Caco-2 (cell line): ENCODE results near the gene PLPP3. TPM values are rescaled to one million over a fixed set of nuclear protein-coding genes. Genes with fewer than 3 reads are reported as not detected.
A peak's percentile ranks its signal among the peaks of the same experiment; 100 is the strongest.

Experiments
- BruUV-seq: library from RNA; stranded (reverse); fragments of 400-500 nt; replicated peaks from 2 replicates; lab custom pipeline; 2021; lab: Mats Ljungman, UMichigan
- CTCF ChIA-PET: fragments of 300-600 bp; sonication (Branson Sonifier 250); formaldehyde crosslinking; loops from one replicate; lab custom pipeline; 2022; ENCODE audit warnings: antibody characterized with exemption; lab: Charles Lee
- POLR2A ChIA-PET: fragments of 300-600 bp; sonication (Branson Sonifier 250); formaldehyde crosslinking; loops from one replicate; lab custom pipeline; 2022; ENCODE audit warnings: antibody characterized with exemption; lab: Charles Lee
- DNase-seq, 2 experiments: peaks; one replicate each; pipeline versions ENCODE4 v3.0.0 to v3.0.0-alpha.2; 2020 to 2022
- H3K27me3 ChIP-seq: replicated peaks from 2 replicates; pipeline ENCODE4 v1.6.0; 2011; ENCODE audit warnings: low read length; ENCODE audit not compliant: control insufficient read depth, insufficient read depth
- H3K36me3 ChIP-seq: 2 replicates; pipeline ENCODE4 v1.5.1; 2011; ENCODE audit warnings: low read length; ENCODE audit not compliant: control insufficient read depth, insufficient read depth
- H3K4me1 ChIP-seq: fragments of 250-450 bp; sonication (Bioruptor Pico); 2 replicates; pipeline ENCODE4 v1.5.1; 2020; ENCODE audit warnings: mild to moderate bottlenecking
- H3K4me3 ChIP-seq: 2 replicates; pipeline ENCODE4 v1.5.1; 2011; ENCODE audit warnings: low read depth, mild to moderate bottlenecking, control low read depth, low read length
- H3K9me3 ChIP-seq: fragments of 250-450 bp; sonication (Bioruptor Pico); 2 replicates; pipeline ENCODE4 v1.5.1; 2020; ENCODE audit warnings: mild to moderate bottlenecking, moderate library complexity
- H3K27ac Mint-ChIP-seq: one replicate; pipeline ENCODE4 v1.8.0; 2022; ENCODE audit warnings: mixed read lengths; ENCODE audit not compliant: unreplicated experiment
- H3K27me3 Mint-ChIP-seq: one replicate; pipeline ENCODE4 v1.8.0; 2022; ENCODE audit warnings: mixed read lengths; ENCODE audit not compliant: insufficient read depth, unreplicated experiment
- H3K36me3 Mint-ChIP-seq: one replicate; pipeline ENCODE4 v1.8.0; 2022; ENCODE audit warnings: mild to moderate bottlenecking, mixed read lengths; ENCODE audit not compliant: insufficient read depth, unreplicated experiment
- H3K4me1 Mint-ChIP-seq: one replicate; pipeline ENCODE4 v1.8.0; 2022; ENCODE audit warnings: low read depth, mixed read lengths; ENCODE audit not compliant: unreplicated experiment
- H3K4me3 Mint-ChIP-seq: one replicate; pipeline ENCODE4 v1.8.0; 2022; ENCODE audit warnings: mild to moderate bottlenecking, moderate library complexity, mixed read lengths; ENCODE audit not compliant: unreplicated experiment
- H3K9me3 Mint-ChIP-seq: one replicate; pipeline ENCODE4 v1.8.0; 2022; ENCODE audit warnings: mixed read lengths; ENCODE audit not compliant: unreplicated experiment
- intact Hi-C: fragments of 100-400 bp; cut with micrococcal nuclease; formaldehyde crosslinking; loops from one replicate; pipeline ENCODE4 v1.10.0; 2022; ENCODE audit not compliant: unreplicated experiment
- total RNA-seq: library from RNA; stranded (reverse); gene quantifications from 2 replicates; pipeline ENCODE4 v1.2.3, GENCODE V29; 2022
- TF ChIP-seq, protein P1 (sequence below), 2 experiments: fragments of 200-600 bp in 1 of 2; IDR thresholded peaks; 1 replicate in 1 of 2; 2 replicates in 1 of 2; pipeline versions ENCODE4 v1.5.1 to v1.8.0; 2011 to 2022; ENCODE audit warnings: antibody characterized with exemption in 1 of 2, control low read depth in 1 of 2, inconsistent platforms in 1 of 2, low read depth in 1 of 2, low read length in 1 of 2, mild to moderate bottlenecking in 1 of 2, moderate library complexity in 1 of 2; ENCODE audit not compliant: insufficient read depth in 1 of 2, severe bottlenecking in 1 of 2, unreplicated experiment in 1 of 2

Gene PLPP3
- total RNA-seq, 1 experiment from 2014 or later: 41.0 TPM

GRCh38 chr1:56501888-56502287 lies 77.5 kb downstream of the PLPP3 start:
- Mint-ChIP-seq H3K27ac (peak overlapping the region; percentile 40), H3K4me1 (peaks cover 53% of the 10 kb centered on the region), H3K27me3 (no peaks in the 10 kb centered on the region), H3K4me3 (no peak overlapping the region), H3K36me3 (peaks cover 89% of the 10 kb centered on the region), H3K9me3 (no peaks in the 10 kb centered on the region)
- TF ChIP-seq, protein P1, sequence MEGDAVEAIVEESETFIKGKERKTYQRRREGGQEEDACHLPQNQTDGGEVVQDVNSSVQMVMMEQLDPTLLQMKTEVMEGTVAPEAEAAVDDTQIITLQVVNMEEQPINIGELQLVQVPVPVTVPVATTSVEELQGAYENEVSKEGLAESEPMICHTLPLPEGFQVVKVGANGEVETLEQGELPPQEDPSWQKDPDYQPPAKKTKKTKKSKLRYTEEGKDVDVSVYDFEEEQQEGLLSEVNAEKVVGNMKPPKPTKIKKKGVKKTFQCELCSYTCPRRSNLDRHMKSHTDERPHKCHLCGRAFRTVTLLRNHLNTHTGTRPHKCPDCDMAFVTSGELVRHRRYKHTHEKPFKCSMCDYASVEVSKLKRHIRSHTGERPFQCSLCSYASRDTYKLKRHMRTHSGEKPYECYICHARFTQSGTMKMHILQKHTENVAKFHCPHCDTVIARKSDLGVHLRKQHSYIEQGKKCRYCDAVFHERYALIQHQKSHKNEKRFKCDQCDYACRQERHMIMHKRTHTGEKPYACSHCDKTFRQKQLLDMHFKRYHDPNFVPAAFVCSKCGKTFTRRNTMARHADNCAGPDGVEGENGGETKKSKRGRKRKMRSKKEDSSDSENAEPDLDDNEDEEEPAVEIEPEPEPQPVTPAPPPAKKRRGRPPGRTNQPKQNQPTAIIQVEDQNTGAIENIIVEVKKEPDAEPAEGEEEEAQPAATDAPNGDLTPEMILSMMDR (IDR thresholded peaks at IDR 0.05; ENCODE audit: insufficient read depth in 1 of 2, low read depth in 1 of 2, low read length in 1 of 2, severe bottlenecking in 1 of 2, unreplicated experiment in 1 of 2): no peak
- BruUV-seq: no TSS peak
- H3K27me3 ChIP-seq: no peaks in the 10 kb centered on the region
- ChIA-PET POLR2A (no interaction called here), CTCF (no interaction called here)
- no peaks in the 10 kb centered on the region; the same call in none of the 2 replicates for H3K36me3 ChIP-seq
- intact Hi-C loops: no loop called here
- H3K9me3 ChIP-seq: no peaks in the 10 kb centered on the region
- no peak for DNase-seq
- peaks cover 8% of the 10 kb centered on the region for H3K4me1 ChIP-seq
- H3K4me3 ChIP-seq: no peak overlapping the region

GRCh38 chr1:56501426-56501825 lies 77.9 kb downstream of the PLPP3 start:
- Histone ChIP-seq H3K36me3 (no peaks in the 10 kb centered on the region; the same call in none of the 2 replicates), H3K4me1 (peaks cover 11% of the 10 kb centered on the region), H3K9me3 (no peaks in the 10 kb centered on the region), H3K4me3 (no peak overlapping the region), H3K27me3 (no peaks in the 10 kb centered on the region)
- TF ChIP-seq, protein P1 (IDR thresholded peaks at IDR 0.05; ENCODE audit: insufficient read depth in 1 of 2, low read depth in 1 of 2, low read length in 1 of 2, severe bottlenecking in 1 of 2, unreplicated experiment in 1 of 2): no peak
- no peak for DNase-seq
- Mint-ChIP-seq H3K27me3 (no peaks in the 10 kb centered on the region), H3K9me3 (no peaks in the 10 kb centered on the region), H3K27ac (peak overlapping the region; percentile 40), H3K4me1 (peaks cover 53% of the 10 kb centered on the region), H3K36me3 (peaks cover 89% of the 10 kb centered on the region), H3K4me3 (peak overlapping the region; percentile 12)
- ChIA-PET CTCF (no interaction called here), POLR2A (no interaction called here)
- BruUV-seq: no TSS peak
- intact Hi-C loops: no loop called here

DNA sequence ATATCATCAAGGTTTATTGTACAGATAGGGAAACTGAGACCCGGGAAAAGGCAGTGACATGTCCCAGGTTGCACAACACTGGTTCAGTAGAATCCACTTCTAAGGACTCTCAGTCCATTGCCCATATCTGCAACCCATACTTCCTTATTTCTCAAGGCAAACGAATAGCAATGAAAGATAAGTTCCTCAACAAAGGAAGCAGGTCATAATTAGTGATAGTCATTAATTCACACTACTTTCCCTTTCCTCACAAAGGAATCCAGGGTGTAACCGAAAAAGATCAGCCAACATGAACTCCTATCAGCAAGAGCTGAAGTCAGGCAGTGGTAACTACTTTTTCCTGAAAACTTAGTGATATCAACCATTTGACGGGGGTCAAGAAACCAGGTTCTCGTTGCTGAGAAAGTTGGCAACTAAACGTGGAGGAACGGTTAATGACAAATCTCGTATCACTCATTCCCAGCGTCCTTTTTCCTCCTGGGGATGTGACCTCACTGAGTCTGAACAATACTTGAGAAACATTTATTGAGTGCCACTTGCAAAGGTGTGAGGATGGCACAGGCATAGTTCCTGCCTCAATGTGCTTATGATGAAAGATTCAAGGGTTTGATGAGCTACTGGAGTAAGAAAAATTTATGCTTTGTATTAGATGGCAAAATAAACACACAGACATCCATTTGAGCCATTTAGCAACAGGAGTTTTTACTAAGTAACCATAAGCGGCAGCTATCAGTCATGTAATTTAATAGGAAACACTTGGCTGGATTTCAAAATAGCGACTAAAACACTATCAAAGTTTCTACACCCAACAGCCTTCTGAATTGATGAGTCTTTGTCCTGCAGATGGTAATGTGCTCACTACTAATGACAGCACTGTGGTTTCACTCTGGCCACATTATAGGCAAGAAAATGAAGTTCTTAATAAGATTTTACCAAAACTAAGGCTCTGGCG lies 82.3 kb downstream of the PLPP3 start:
- DNase-seq: no peak
- TF ChIP-seq, protein P1 (IDR thresholded peaks at IDR 0.05; ENCODE audit: insufficient read depth in 1 of 2, low read depth in 1 of 2, low read length in 1 of 2, severe bottlenecking in 1 of 2, unreplicated experiment in 1 of 2): no peak
- H3K4me1 ChIP-seq: peaks cover 35% of the 10 kb centered on the region
- ChIA-PET CTCF (no interaction called here), POLR2A (no interaction called here)
- H3K36me3 ChIP-seq: no peaks in the 10 kb centered on the region
- no TSS peak for BruUV-seq
- H3K4me1 Mint-ChIP-seq: peaks cover 56% of the 10 kb centered on the region
- H3K27ac Mint-ChIP-seq: peak overlapping the region; percentile 68
- H3K36me3 Mint-ChIP-seq: peaks cover 89% of the 10 kb centered on the region
- H3K9me3 ChIP-seq: no peaks in the 10 kb centered on the region
- intact Hi-C loops: no loop called here
- H3K27me3 Mint-ChIP-seq: no peaks in the 10 kb centered on the region
- no peaks in the 10 kb centered on the region for H3K9me3 Mint-ChIP-seq
- H3K4me3 ChIP-seq: no peak overlapping the region
- H3K4me3 Mint-ChIP-seq: no peak overlapping the region
- no peaks in the 10 kb centered on the region for H3K27me3 ChIP-seq
